DOHH2 (cell line): Measurements from ENCODE around the gene DDI2.

Experiments used
- H3F3A ChIP-seq: fragments of 200-600 bp; sonication (generic), shearing (Covaris generic); 2 replicates; pipeline ENCODE4 v1.6.0; 2016; ENCODE audit warnings: antibody characterized with exemption, mild to moderate bottlenecking; ENCODE audit not compliant: control insufficient read depth, insufficient read depth
- H3K27ac ChIP-seq: fragments of 200-600 bp; sonication (generic); 2 replicates; pipeline ENCODE4 v1.5.1; 2014; ENCODE audit warnings: low read depth, mild to moderate bottlenecking, low read length, moderate library complexity
- H3K27me3 ChIP-seq: fragments of 200-600 bp; sonication (generic); 2 replicates; pipeline ENCODE4 v1.6.1; 2014; ENCODE audit warnings: mild to moderate bottlenecking, low read length, mixed read lengths; ENCODE audit not compliant: control insufficient read depth
- H3K36me3 ChIP-seq: fragments of 200-600 bp; sonication (generic); 2 replicates; pipeline ENCODE4 v1.6.1; 2014; ENCODE audit warnings: mild to moderate bottlenecking, low read length, moderate library complexity, mixed read lengths; ENCODE audit not compliant: control insufficient read depth
- H3K4me1 ChIP-seq: fragments of 200-600 bp; sonication (generic); 2 replicates; pipeline ENCODE4 v1.6.1; 2014; ENCODE audit warnings: mild to moderate bottlenecking, low read length, mixed read lengths; ENCODE audit not compliant: control insufficient read depth
- H3K4me2 ChIP-seq: fragments of 200-600 bp; sonication (generic); 2 replicates; pipeline ENCODE4 v1.6.0; 2014; ENCODE audit warnings: mild to moderate bottlenecking, low read length, moderate library complexity
- H3K4me3 ChIP-seq: fragments of 200-600 bp; sonication (generic); 2 replicates; pipeline ENCODE4 v1.5.1; 2014; ENCODE audit warnings: mild to moderate bottlenecking, low read length, mixed read lengths
- H3K79me2 ChIP-seq: fragments of 200-600 bp; sonication (generic); 2 replicates; pipeline ENCODE4 v1.6.1; 2014; ENCODE audit warnings: mild to moderate bottlenecking, low read length, mixed read lengths; ENCODE audit not compliant: control insufficient read depth
- H3K9me2 ChIP-seq: fragments of 200-600 bp; sonication (generic); replicated peaks from 2 replicates; pipeline ENCODE4 v1.6.1; 2014; ENCODE audit warnings: mild to moderate bottlenecking, low read length, mixed read lengths; ENCODE audit not compliant: control insufficient read depth
- H3K9me3 ChIP-seq: fragments of 200-600 bp; sonication (generic); 2 replicates; pipeline ENCODE4 v1.6.1; 2014; ENCODE audit warnings: antibody characterized with exemption, low read length, mixed read lengths; ENCODE audit not compliant: control insufficient read depth, insufficient read depth
- H4K20me1 ChIP-seq: fragments of 200-600 bp; sonication (generic); 2 replicates; pipeline ENCODE4 v1.6.0; 2014; ENCODE audit warnings: low read depth, mild to moderate bottlenecking, antibody characterized with exemption, low read length, moderate library complexity; ENCODE audit not compliant: control insufficient read depth, insufficient read depth
- CTCF ChIP-seq: fragments of 200-600 bp; sonication (generic); IDR thresholded peaks from one replicate; pipeline ENCODE4 v1.5.1; 2014; ENCODE audit warnings: antibody characterized with exemption, mild to moderate bottlenecking, low read depth, low read length; ENCODE audit not compliant: poor library complexity, severe bottlenecking
- EZH2phosphoT487 ChIP-seq: fragments of 200-600 bp; sonication (generic); IDR thresholded peaks from 2 replicates; pipeline ENCODE4 v1.6.1; 2017; ENCODE audit warnings: borderline replicate concordance, mild to moderate bottlenecking, antibody characterized with exemption, low read length, moderate library complexity, mixed read lengths

Gene DDI2

GRCh38 chr1:15626269-15626950, 9.2 kb downstream of the DDI2 start:
- H3K9me3 ChIP-seq, result no peaks in the 10 kb centered on the region
- peaks cover 72% of the 10 kb centered on the region for H3K36me3 ChIP-seq
- H3K79me2 ChIP-seq, result peaks cover 77% of the 10 kb centered on the region
- no peaks in the 10 kb centered on the region for H3K9me2 ChIP-seq
- 0 out of 2 replicates have a peak, but pooled peaks cover 4% of the 10 kb centered on the region for H3K4me1 ChIP-seq
- TF ChIP-seq EZH2phosphoT487 (no peak), CTCF (no peak)
- no peaks in the 10 kb centered on the region for H3K27me3 ChIP-seq
- peaks cover 15% of the 10 kb centered on the region; the same call in 1 of the 2 replicates for H4K20me1 ChIP-seq
- no peak overlapping the region for H3K4me3 ChIP-seq
- no peak overlapping the region for H3K27ac ChIP-seq
- H3K4me2 ChIP-seq, result no peak overlapping the region
- no peaks in the 10 kb centered on the region; the same call in 1 of the 2 replicates for H3F3A ChIP-seq

- Histone ChIP-seq H3K9me3 (no peaks in the 10 kb centered on the region), H3K4me3 (no peak overlapping the region), H3K27me3 (no peaks in the 10 kb centered on the region), H3K27ac (no peak overlapping the region), H3K4me1 (0 out of 2 replicates have a peak, but pooled peaks cover 4% of the 10 kb centered on the region), H3K4me2 (no peak overlapping the region), H3K9me2 (no peaks in the 10 kb centered on the region), H4K20me1 (peaks cover 15% of the 10 kb centered on the region; the same call in 1 of the 2 replicates), H3F3A (no peaks in the 10 kb centered on the region; the same call in 1 of the 2 replicates), H3K36me3 (peaks cover 74% of the 10 kb centered on the region), H3K79me2 (peaks cover 66% of the 10 kb centered on the region)
- TF ChIP-seq CTCF (no peak), EZH2phosphoT487 (no peak)
These were observed 10.2 kb downstream of the DDI2 start for GRCh38 chr1:15627343-15627988.

GRCh38 chr1:15628003-15628402, 10.7 kb downstream of the DDI2 start:
- no peak overlapping the region for H3K4me3 ChIP-seq
- peaks cover 61% of the 10 kb centered on the region for H3K79me2 ChIP-seq
- H3K4me1 ChIP-seq, result 0 out of 2 replicates have a peak, but pooled peaks cover 4% of the 10 kb centered on the region
- H3K4me2 ChIP-seq, result no peak overlapping the region
- H3K36me3 ChIP-seq, result peaks cover 71% of the 10 kb centered on the region
- peaks cover 15% of the 10 kb centered on the region; the same call in 1 of the 2 replicates for H4K20me1 ChIP-seq
- no peak overlapping the region for H3K27ac ChIP-seq
- no peaks in the 10 kb centered on the region for H3K9me3 ChIP-seq
- no peaks in the 10 kb centered on the region; the same call in 1 of the 2 replicates for H3F3A ChIP-seq
- no peaks in the 10 kb centered on the region for H3K9me2 ChIP-seq
- TF ChIP-seq EZH2phosphoT487, result no peak
- no peak for TF ChIP-seq CTCF
- no peaks in the 10 kb centered on the region for H3K27me3 ChIP-seq
